Duodenal mucosa (tissue), 2 donors: ENCODE data around the gene ARHGDIA.
"Not testable (repeated sequence)": the region's sequence is repeated elsewhere in the genome, so short reads cannot be mapped to it uniquely, and the experiment has no call there.

Source experiments
- H3K27ac ChIP-seq: one replicate; pipeline ENCODE4 v1.7.0; 2013; ENCODE audit warnings: low read depth, low read length
- H3K27me3 ChIP-seq, 2 donors: one replicate each; pipeline ENCODE4 v1.7.0; 2013; ENCODE audit warnings: low read length in 2 of 2, control low read depth in 1 of 2; ENCODE audit not compliant: insufficient read depth in 2 of 2, control insufficient read depth in 1 of 2
- H3K36me3 ChIP-seq, 2 donors: one replicate each; pipeline ENCODE4 v1.7.0; 2013; ENCODE audit warnings: low read length in 2 of 2, control low read depth in 1 of 2; ENCODE audit not compliant: insufficient read depth in 2 of 2, control insufficient read depth in 1 of 2
- H3K4me1 ChIP-seq, 2 donors: one replicate each; pipeline ENCODE4 v1.7.0; 2013; ENCODE audit warnings: low read length in 2 of 2, control low read depth in 1 of 2; ENCODE audit not compliant: insufficient read depth in 2 of 2, control insufficient read depth in 1 of 2
- H3K4me3 ChIP-seq, 2 donors: one replicate each; pipeline ENCODE4 v1.7.0; 2013; ENCODE audit warnings: low read length in 2 of 2, low read depth in 1 of 2
- H3K9ac ChIP-seq, 2 donors: one replicate each; pipeline ENCODE4 v1.7.0; 2013; ENCODE audit warnings: low read length in 2 of 2, low read depth in 1 of 2
- H3K9me3 ChIP-seq, 2 donors: one replicate each; pipeline ENCODE4 v1.7.0; 2013; ENCODE audit warnings: low read length in 2 of 2, control low read depth in 1 of 2; ENCODE audit not compliant: control insufficient read depth in 1 of 2

Gene ARHGDIA

GRCh38 chr17:81870981-81871386 lies at the start of gene ARHGDIA:
TSS of gene ARHGDIA (minus strand) at chr17:81871337. CDS start at chr17:81869930, 1,407 bp downstream.
- H3K27me3 ChIP-seq = no peaks in the 10 kb centered on the region
- H3K4me1 ChIP-seq = peaks cover 41 to 48% of the 10 kb centered on the region in 2 donors
- H3K9me3 ChIP-seq = no peaks in the 10 kb centered on the region
- peak within 1 kb of the TSS; percentile 93 for H3K27ac ChIP-seq
- H3K36me3 ChIP-seq = peaks cover 14 to 20% of the 10 kb centered on the region in 2 donors
- H3K9ac ChIP-seq = peak within 1 kb of the TSS; percentile 95 to 97
- peak within 1 kb of the TSS; percentile 89 to 94 for H3K4me3 ChIP-seq

- peak overlapping the region; percentile 74 for H3K27ac ChIP-seq
- H3K9ac ChIP-seq = peak overlapping the region; percentile 27 to 33
- H3K4me1 ChIP-seq = peaks cover 52 to 58% of the 10 kb centered on the region in 2 donors
- no peaks in the 10 kb centered on the region for H3K27me3 ChIP-seq
- H3K9me3 ChIP-seq = no peaks in the 10 kb centered on the region
- no peak overlapping the region for H3K4me3 ChIP-seq
- peaks cover 19 to 40% of the 10 kb centered on the region in 2 donors for H3K36me3 ChIP-seq
Observed at GRCh38 chr17:81918832-81919545, 47.9 kb upstream of the ARHGDIA start.

DNA sequence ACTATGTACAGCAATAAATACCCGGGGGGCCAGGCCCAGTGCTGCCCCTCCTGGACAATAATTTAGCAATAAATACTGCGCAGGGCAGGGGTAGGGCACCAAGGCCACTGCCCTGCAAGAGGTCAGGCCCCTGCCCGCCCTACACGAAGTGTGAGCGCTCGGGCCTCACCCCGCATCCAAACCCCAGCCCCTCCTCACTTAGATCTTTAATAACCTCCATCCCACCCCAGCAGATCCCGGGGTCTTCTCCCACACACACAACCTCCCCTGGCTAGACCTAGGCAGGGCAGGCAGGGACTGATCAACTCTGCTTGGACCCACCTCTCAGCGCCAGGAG lies 47.2 kb upstream of the ARHGDIA start:
- peak overlapping the region in 1 of 2 donors; percentile 14 for H3K9ac ChIP-seq

GRCh38 chr17:81917565-81918332 lies 46.6 kb upstream of the ARHGDIA start, which contains the start of gene SIRT7:
TSS of gene SIRT7 (minus strand) at chr17:81918176. CDS start at chr17:81918131, 45 bp downstream.
- peak within 1 kb of the TSS; percentile 74 for H3K27ac ChIP-seq
- no peaks in the 10 kb centered on the region for H3K27me3 ChIP-seq
- no peaks in the 10 kb centered on the region for H3K9me3 ChIP-seq
- peak within 1 kb of the TSS; percentile 45 to 72 for H3K9ac ChIP-seq
- H3K4me3 ChIP-seq = peak within 1 kb of the TSS; percentile 60 to 62
- H3K4me1 ChIP-seq = peaks cover 45 to 47% of the 10 kb centered on the region in 2 donors
- peaks cover 28 to 51% of the 10 kb centered on the region in 2 donors for H3K36me3 ChIP-seq

More for the DNA sequence above, 47.2 kb upstream of the ARHGDIA start:
- H3K9me3 ChIP-seq, H3K27me3 ChIP-seq: not testable (repeated sequence)
- Histone ChIP-seq H3K36me3 (peaks cover 26 to 47% of the 10 kb centered on the region in 2 donors), H3K27ac (peak overlapping the region; percentile 55), H3K4me3 (peak overlapping the region in 1 of 2 donors; percentile 24), H3K4me1 (peaks cover 47 to 51% of the 10 kb centered on the region in 2 donors)

GRCh38 chr17:81916234-81917001 lies 45.3 kb upstream of the ARHGDIA start:
- Histone ChIP-seq H3K4me1 (peaks cover 36 to 40% of the 10 kb centered on the region in 2 donors), H3K36me3 (peaks cover 33 to 52% of the 10 kb centered on the region in 2 donors), H3K27ac (no peak overlapping the region), H3K4me3 (peak overlapping the region; percentile 60 to 62), H3K9ac (peak overlapping the region; percentile 45 to 72), H3K9me3 (no peaks in the 10 kb centered on the region), H3K27me3 (no peaks in the 10 kb centered on the region)

GRCh38 chr17:81915331-81915730 lies 44.2 kb upstream of the ARHGDIA start:
- H3K36me3 ChIP-seq = peaks cover 33 to 47% of the 10 kb centered on the region in 2 donors
- H3K4me1 ChIP-seq = peaks cover 35 to 36% of the 10 kb centered on the region in 2 donors
- H3K27me3 ChIP-seq = no peaks in the 10 kb centered on the region

GRCh38 chr17:81914103-81914850 lies 43.1 kb upstream of the ARHGDIA start:
- Histone ChIP-seq H3K36me3 (peaks cover 33 to 45% of the 10 kb centered on the region in 2 donors), H3K27ac (no peak overlapping the region)

More at GRCh38 chr17:81915331-81915730, 44.2 kb upstream of the ARHGDIA start:
- no peak overlapping the region for H3K4me3 ChIP-seq
- H3K9ac ChIP-seq = no peak overlapping the region
- H3K9me3 ChIP-seq = no peaks in the 10 kb centered on the region
- H3K27ac ChIP-seq = no peak overlapping the region

GRCh38 chr17:81913394-81914102 lies 42.4 kb upstream of the ARHGDIA start:
- no peaks in the 10 kb centered on the region for H3K9me3 ChIP-seq
- H3K9ac ChIP-seq = no peak overlapping the region
- H3K36me3 ChIP-seq = peaks cover 40 to 48% of the 10 kb centered on the region in 2 donors
- no peak overlapping the region for H3K4me3 ChIP-seq
- H3K4me1 ChIP-seq = peaks cover 33 to 34% of the 10 kb centered on the region in 2 donors
- no peak overlapping the region for H3K27ac ChIP-seq
- H3K27me3 ChIP-seq = no peaks in the 10 kb centered on the region

More at GRCh38 chr17:81914103-81914850, 43.1 kb upstream of the ARHGDIA start:
- Histone ChIP-seq H3K4me3 (no peak overlapping the region), H3K27me3 (no peaks in the 10 kb centered on the region), H3K9ac (no peak overlapping the region), H3K4me1 (peaks cover 35 to 36% of the 10 kb centered on the region in 2 donors), H3K9me3 (no peaks in the 10 kb centered on the region)
